Activated CD8-positive, alpha-beta memory T cell treated with anti-CD3 and anti-CD28 coated beads for 4 hours (primary cell): ENCODE data around the gene SPRY4.
A peak's percentile ranks its signal among the peaks of the same experiment; 100 is the strongest.
"Not testable (repeated sequence)": the region's sequence is repeated elsewhere in the genome, so short reads cannot be mapped to it uniquely, and the experiment has no call there.

Experiments used
- DNase-seq, 2 donors: peaks; one replicate each; pipeline ENCODE4 v3.0.0-alpha.2; 2020; ENCODE audit warnings: low read depth in 2 of 2

The SPRY4 gene, protein sequence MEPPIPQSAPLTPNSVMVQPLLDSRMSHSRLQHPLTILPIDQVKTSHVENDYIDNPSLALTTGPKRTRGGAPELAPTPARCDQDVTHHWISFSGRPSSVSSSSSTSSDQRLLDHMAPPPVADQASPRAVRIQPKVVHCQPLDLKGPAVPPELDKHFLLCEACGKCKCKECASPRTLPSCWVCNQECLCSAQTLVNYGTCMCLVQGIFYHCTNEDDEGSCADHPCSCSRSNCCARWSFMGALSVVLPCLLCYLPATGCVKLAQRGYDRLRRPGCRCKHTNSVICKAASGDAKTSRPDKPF

DNA sequence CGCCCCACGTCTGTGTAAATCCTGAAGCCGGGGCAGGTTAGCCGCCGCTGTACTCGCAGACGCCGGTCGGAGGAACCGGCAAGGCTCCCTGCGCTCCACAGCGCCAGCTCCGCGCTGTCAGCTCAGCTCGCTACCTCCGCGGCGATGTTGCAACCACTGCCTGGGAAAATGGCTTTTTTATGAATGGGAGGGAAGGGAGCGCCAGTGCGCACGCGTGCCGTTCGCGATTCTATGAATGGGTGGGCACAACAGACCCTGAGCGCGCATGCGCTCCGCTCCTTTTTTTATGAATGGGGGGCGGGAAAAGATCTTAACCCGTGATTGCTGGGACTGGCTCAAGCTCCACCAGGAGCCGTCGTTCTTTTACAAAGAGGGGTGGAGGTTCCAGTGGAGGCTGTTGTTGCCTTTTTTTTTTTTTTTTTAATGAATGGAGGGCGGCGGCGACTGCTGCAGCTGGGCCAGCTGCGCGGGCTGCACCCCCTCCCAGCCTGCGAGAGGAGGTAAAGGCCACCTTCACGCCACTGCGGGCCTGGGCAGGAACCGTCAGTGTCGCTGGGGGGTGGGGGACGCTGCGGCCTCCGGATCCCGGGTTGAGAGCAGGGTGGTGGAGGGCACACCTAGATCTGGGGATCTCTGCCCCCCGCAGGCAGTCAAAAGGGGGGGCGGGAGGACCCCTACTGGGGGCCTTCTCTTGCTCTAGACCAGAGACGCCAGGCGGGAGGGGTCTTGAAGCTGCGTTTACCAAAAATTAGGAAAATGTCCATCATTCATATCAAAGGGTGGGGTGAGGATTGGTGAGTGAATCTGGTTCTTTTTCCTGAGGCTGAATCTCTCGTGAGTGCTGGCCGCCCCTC lies at the start of gene SPRY4:
TSS of gene SPRY4 (minus strand) at position 151 of the 854 bp plus-strand sequence. CDS start 9,913 bp downstream, outside the sequence.
- peak; percentile 67 to 69 for DNase-seq

DNA sequence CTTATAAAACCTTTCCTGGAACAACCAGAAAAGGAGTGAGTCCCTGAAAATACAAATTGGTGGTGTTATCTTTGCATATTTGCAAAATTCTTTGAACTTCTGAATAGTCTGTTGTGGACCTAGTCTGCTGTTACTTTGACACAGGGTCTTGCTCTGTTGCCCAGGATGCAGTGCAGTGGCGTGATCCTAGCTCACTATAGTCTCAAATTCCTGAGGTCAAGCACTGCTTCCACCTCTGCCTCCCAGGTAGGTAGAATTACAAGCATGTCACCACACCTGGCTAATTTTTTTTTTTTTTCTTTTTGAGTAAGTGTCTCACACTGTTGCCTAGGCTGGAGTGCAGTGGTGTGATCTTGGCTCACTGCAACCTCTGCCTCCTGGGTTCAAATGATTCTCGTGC lies 43.7 kb upstream of the SPRY4 start:
- DNase-seq = no peak

DNA sequence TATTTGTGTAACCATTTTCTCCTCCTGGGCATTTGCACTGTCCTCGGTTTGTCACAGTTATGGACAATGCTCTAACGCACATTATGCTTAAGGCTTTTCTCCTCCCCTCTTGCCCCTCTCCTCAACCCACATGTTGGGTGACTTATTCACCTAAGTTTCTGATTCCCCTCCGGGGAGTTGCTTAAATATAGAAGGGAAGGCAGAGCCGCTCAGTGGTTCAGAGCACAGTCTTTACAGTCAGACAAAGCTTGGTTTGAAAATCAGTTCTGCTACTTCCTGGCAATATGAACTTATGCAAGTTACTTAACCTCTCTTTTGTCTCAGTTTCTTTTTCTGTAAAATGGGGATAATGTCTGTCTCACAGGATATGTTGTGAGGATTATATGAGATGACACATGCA lies 41.2 kb upstream of the SPRY4 start:
- DNase-seq = no peak

DNA sequence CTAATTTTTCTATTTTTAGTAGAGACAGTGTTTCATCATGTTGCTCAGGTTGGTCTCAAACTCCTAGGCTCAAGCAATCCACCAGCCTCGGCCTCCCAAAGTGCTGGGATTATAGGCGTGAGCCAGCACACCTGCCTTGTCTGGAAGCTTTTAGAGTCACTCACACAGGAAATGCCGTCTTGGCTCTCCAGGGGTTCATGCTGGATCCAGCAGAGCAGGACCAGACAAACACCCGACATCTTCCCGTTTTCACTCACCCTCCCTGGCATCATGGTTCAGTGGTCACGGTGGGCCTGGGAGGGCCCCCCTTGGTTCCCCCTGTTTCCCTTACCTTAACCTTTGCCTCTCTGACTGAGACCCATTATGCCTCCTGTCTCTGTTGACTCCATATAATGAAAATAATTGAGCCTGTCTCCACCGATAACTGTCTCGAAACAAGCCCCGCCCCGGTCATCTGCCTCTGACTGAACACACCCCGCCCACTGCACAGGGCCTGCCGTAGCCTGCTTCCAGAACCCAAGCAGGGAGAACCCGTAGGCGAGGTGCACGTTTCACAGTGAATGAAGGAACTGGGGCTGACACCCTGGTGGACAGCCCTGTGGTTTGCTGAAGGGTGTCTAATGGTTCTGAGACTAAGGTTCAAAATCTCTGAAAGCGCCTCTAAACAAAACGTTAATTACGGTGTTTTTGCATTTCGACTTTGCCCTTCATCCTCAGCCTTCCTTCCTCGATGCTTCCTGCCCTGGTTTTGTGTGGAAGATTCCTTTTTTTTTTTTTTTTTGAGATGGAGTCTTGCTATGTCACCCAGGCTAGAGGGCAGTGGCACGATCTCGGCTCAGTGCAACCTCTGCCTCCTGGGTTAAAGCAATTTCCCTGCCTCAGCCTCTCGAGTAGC lies 39.7 kb upstream of the SPRY4 start:
- DNase-seq = no peak

GRCh38 chr5:142363619-142363963 lies 38.8 kb upstream of the SPRY4 start:
- DNase-seq = no peak

- not testable (repeated sequence) for DNase-seq
Observed at GRCh38 chr5:142362193-142362592, 37.4 kb upstream of the SPRY4 start.

- no peak for DNase-seq
Observed at GRCh38 chr5:142360607-142361120, 35.8 kb upstream of the SPRY4 start.

GRCh38 chr5:142360051-142360498 lies 35.3 kb upstream of the SPRY4 start:
- DNase-seq = no peak

GRCh38 chr5:142358648-142359047 lies 33.8 kb upstream of the SPRY4 start:
- no peak for DNase-seq

GRCh38 chr5:142358121-142358520 lies 33.3 kb upstream of the SPRY4 start:
- DNase-seq = no peak

GRCh38 chr5:142357469-142358090 lies 32.8 kb upstream of the SPRY4 start:
- no peak for DNase-seq

- DNase-seq = peak; percentile 86 to 87
Observed at GRCh38 chr5:142356716-142357468, 32.1 kb upstream of the SPRY4 start.

- DNase-seq = no peak
Observed at GRCh38 chr5:142356349-142356715, 31.5 kb upstream of the SPRY4 start.

- no peak for DNase-seq
Observed at GRCh38 chr5:142353071-142353472, 28.3 kb upstream of the SPRY4 start.

GRCh38 chr5:142350021-142350420 lies 25.2 kb upstream of the SPRY4 start:
- DNase-seq = no peak

DNA sequence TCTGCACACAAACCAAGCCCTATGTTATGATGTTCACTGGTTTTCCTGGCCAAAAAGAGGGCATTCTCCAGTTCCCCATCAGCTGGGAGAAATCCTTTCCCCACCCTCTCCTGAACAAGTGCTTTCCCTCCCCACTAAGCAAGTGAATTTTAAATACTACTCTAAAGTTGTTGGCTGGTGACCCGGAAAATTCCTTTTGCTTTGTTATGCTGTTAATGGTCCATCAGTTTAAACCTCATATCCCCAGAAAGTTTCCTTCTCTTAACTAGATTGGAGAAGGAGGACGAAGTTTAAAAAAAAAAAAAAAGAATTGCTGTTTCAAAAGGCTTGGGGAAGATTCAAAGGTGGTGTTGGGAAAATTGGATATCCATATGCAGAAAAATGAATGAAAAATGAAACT lies 21.9 kb upstream of the SPRY4 start:
- DNase-seq = no peak

GRCh38 chr5:142344915-142345314 lies 20.1 kb upstream of the SPRY4 start:
- DNase-seq = not testable (repeated sequence)

- no peak for DNase-seq
Observed at GRCh38 chr5:142343531-142343930, 18.7 kb upstream of the SPRY4 start.

- no peak for DNase-seq
Observed at GRCh38 chr5:142342128-142342981, 17.5 kb upstream of the SPRY4 start.

DNA sequence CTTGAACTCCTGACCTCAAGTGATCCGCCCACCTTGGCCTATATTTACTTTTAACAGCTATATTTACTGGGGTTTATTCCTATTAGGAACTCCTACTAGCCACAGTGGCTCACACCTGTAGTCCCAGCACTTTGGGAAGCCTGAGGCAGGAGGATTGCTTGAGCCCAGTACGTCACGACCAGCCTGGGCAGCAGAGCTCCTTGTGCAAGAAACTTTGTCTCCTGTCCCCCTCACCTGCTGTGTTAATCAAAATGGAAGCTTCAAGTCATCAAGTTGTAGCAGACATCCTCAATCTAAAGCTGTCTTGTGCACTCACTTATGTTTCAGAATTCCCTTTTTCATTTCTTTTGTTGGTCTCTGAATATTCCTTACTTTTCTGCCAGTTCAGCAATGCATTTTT lies 15.0 kb upstream of the SPRY4 start:
- no peak for DNase-seq
